Kidney capillary endothelial cell (primary cell): Measurements from ENCODE around the gene TMEM120B.
A peak's percentile ranks its signal among the peaks of the same experiment; 100 is the strongest.
"Not testable (repeated sequence)": the region's sequence is repeated elsewhere in the genome, so short reads cannot be mapped to it uniquely, and the experiment has no call there.

Experiments
- DNase-seq: peaks from one replicate; pipeline ENCODE4 v3.0.0-alpha.2; 2018; ENCODE audit warnings: low spot score

Gene TMEM120B

GRCh38 chr12:121709478-121709961 lies 3.0 kb upstream of the TMEM120B start:
- DNase-seq, result no peak

DNA sequence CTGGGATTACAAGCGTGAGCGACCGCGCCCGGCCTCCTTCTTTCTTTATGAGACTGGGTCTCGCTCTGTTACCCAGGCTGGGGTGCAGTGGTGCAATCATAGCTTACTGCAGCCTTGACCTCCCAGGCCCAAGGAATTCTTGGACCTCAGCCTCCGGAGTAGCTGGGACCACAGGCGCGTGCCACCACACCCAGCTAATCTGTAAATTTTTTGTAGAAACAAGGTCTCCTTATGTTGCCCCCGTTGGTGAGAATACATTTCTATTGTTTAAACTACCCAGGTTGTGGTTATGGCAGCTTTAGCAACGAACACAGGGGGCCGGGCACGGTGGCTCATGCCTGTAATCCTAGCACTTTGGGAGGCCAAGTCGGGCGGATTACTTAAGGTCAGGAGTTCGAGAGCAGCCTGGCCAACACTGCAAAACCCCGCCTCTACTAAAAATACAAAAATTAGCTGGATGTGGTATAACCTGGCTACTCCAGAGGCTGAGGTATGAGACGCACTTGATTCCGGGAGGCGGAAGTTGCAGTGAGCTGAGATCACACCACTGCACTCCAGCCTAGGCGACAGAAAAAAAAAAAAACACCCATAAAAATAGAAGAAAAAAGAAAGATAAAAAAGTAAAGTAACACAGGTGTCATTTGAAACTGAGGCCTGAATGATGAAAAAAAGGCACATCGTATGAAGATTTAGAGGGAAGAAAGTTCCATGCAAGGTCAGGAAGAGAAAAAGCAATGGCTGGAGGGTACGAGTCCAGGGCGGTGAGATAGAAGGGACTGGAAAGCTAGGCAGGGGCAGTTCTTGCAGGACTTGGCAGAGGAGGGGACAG lies 977 bp upstream of the TMEM120B start:
- no peak for DNase-seq

GRCh38 chr12:121712190-121712460 lies 427 bp upstream of the TMEM120B start:
- DNase-seq, result no peak

GRCh38 chr12:121713257-121713777 lies 765 bp downstream of the TMEM120B start:
- no peak for DNase-seq

DNA sequence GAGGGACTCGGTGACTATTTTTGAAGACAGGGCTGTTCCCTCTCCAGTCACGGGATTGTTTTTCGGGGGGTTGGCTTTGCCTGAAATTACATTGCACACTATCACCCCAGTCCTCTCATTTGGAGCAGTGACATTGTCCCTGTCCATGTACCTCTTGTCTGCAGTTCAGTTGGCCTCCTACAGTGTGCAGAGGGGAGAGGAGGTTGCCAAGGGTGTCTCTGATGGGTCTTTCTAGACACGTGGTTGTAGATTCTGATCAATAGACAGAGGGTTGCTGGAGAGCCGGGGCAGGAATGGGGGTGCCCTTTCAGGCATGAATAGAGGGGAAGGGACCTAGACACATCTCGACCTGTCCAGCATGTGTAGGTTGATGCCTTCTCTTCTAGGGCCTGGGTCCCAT lies 1.2 kb downstream of the TMEM120B start:
- no peak for DNase-seq

GRCh38 chr12:121715055-121715454 lies 2.5 kb downstream of the TMEM120B start:
- not testable (repeated sequence) for DNase-seq

DNA sequence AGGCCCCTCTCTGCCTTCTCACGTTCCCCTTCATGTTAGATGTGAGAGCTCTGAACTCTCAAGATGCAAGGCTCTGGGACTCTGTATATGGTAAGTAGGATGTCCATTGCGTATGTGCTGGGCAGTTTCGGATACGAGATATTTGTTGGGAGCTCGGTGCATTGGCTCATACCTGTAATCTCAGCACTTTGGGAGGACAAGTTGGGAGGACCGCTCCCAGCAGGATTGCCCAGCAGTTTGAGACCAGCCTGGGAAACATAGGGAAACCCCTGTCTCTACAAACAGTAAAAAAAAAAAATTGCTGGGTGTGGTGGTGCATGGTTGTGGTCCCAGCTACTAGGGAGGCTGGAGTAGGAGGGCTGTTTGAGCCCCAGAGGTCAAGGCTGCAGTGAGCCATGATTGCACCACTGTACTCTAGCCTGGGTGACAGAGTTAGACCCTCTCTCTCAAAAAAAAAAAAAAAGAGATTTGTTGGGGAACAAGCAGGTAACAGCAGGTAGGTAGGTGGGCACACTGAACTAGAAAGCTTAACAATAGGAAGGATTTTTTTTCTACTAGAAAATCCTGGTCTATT lies 3.4 kb downstream of the TMEM120B start:
- DNase-seq, result no peak

DNA sequence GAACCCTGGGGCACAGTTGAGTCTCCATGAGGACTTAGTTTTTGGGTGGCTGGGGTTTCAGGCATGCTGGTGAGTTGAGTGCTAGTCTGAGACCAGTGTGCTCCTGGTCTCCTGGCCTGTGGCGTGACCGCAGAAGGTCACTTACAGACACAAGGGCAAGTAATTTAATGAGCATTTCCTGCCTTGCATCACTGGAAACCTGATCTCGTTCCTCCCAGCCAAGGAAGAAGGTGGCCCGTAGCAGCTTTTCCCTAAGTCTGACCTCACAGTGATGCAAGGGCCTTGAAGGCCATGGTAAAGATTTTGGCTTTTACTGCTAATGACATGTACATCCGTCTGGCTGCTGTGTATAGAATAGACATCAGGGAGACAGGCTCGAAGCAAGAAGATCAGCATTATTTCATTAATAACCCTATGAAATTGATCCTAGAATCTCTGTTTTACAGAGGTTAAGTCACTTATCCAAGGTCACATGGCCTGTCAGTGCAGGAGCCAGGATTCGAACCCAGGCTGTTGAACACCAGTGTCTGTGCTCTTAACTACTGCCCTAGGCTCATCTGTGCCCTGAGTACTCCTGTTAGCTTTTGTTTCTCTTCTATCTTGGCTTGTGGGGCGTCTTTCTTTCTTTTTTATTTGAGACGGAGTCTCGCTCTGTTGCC lies 4.6 kb downstream of the TMEM120B start:
- no peak for DNase-seq

- DNase-seq, result no peak
Observed at GRCh38 chr12:121718653-121719239, 6.2 kb downstream of the TMEM120B start.

DNA sequence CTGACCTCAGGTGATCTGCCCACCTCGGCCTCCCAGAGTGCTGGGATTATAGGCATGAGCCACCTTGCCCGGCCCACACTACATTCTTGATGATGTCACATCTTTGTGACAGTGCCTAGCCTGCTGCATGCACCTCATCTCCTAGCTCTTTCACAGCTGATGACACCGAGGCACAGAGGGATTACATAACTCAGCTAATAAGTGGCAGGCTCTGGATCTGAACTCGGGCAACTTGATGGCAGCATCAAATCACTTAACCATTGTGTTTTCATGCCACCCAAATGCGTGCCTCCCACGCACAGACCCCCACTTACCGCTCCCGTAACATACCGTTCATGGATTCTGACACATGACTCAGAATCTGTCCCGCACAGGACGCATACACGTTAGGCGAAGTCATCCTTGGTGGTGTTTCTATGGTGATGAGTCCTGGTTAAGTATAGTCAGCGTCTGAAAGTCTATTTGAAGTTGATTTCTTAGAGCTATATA lies 7.4 kb downstream of the TMEM120B start:
- peak; percentile 63 for DNase-seq

GRCh38 chr12:121720762-121721161 lies 8.2 kb downstream of the TMEM120B start:
- no peak for DNase-seq

DNA sequence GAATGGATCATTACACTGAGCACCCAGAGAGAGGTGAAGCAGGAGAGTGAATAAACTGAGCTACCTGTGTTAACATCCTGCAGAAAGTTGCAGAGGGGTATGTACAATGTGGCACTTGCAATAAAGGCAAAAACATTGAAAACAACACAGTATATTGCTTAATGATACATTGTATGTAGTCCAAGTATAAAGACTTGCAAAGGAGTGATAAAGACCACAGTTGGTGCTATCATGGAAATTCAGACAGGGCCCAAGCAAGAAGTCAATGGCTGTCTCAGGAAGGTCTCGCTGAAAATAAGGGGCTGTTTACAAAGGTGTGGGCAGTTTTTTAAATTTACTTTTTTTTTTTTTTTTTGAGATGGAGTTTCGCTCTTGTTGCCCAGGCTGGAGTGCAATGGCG lies 10.0 kb downstream of the TMEM120B start:
- DNase-seq, result no peak

GRCh38 chr12:121723200-121723599 lies 10.6 kb downstream of the TMEM120B start:
- no peak for DNase-seq

- DNase-seq, result no peak
Observed at GRCh38 chr12:121724925-121725324, 12.4 kb downstream of the TMEM120B start.

GRCh38 chr12:121725423-121725822 lies 12.9 kb downstream of the TMEM120B start:
- DNase-seq, result no peak

GRCh38 chr12:121729021-121729420 lies 16.5 kb downstream of the TMEM120B start:
- DNase-seq, result no peak

- no peak for DNase-seq
Observed at GRCh38 chr12:121731473-121731872, 18.9 kb downstream of the TMEM120B start.

DNA sequence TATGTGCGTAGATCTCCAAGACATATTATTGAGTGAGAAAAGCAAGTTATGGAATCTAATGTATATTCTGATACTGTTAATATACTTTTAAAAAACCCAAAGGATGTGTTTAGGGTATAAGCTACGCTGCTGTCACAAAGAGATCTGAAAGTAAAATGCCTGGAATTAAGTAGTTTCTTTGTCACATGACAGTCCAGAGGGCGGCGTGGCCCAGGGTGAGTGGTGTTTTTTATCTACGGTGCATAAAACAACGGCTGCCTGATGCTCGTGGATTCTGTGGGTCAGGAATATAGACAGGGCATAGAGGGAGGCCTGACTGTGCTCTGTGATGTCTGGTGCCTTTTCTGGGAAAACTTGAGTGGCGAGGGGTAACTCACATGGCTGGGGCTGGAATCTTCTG lies 21.3 kb downstream of the TMEM120B start:
- no peak for DNase-seq

DNA sequence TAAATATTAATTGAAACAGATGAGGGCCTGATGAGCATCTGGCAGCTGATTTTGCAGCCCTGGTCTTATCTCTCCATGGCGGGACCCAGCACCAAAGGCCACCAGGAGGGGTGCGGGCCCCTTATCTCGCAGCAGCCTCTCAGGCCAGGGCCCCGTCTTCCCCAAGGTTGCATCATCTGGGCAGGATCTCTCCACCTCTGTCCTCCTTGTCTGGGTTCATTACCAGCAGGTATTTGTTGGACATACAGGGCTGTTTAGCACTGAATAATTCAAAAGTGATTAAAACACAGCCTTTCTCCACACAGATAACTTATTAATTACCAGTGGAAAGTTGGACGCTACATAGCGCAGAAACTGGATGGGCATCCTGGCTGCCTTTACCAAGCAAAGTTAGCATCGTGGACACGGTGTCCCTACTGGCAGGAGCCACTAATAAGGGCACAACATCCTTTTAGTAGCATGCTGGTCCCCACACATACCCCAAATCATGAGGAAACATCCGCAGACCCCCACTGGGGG lies 25.8 kb downstream of the TMEM120B start:
- DNase-seq, result no peak

DNA sequence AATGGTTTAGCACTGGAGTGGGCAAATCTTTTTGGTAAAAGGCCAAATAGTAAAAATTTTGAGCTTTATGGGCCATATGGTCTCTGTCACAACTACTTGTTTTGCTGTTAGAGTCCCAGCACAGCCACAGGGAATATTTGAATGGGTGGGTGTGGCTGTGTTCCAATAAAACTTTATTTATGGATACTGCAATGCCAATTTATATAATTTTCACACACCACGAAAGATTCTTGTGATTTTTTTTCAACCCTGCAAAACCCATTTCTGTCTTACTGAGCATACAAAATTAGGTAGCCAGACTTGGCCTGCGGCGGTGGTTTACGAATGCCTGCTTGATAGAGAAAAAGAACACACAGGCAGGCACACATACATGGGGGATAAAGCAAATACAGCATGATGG lies 28.3 kb downstream of the TMEM120B start:
- no peak for DNase-seq

GRCh38 chr12:121741743-121742142 lies 29.2 kb downstream of the TMEM120B start:
- DNase-seq, result no peak

GRCh38 chr12:121745545-121745944 lies 33.0 kb downstream of the TMEM120B start:
- not testable (repeated sequence) for DNase-seq
